ENCODE results near the gene NKAIN1.

DNA sequence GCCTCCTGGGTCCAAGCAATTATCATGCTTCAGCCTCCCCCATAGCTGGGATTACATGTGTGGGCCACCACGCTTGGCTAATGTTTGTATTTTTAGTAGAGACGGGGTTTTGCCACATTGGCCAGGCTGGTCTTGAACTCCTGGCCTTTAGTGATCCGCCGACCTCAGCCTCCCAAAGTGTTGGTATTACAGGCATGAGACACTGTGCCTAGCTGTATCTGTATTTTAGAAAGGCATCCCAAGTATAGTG lies 69.3 kb downstream of the NKAIN1 start:
- TF ChIP-seq, protein P1, sequence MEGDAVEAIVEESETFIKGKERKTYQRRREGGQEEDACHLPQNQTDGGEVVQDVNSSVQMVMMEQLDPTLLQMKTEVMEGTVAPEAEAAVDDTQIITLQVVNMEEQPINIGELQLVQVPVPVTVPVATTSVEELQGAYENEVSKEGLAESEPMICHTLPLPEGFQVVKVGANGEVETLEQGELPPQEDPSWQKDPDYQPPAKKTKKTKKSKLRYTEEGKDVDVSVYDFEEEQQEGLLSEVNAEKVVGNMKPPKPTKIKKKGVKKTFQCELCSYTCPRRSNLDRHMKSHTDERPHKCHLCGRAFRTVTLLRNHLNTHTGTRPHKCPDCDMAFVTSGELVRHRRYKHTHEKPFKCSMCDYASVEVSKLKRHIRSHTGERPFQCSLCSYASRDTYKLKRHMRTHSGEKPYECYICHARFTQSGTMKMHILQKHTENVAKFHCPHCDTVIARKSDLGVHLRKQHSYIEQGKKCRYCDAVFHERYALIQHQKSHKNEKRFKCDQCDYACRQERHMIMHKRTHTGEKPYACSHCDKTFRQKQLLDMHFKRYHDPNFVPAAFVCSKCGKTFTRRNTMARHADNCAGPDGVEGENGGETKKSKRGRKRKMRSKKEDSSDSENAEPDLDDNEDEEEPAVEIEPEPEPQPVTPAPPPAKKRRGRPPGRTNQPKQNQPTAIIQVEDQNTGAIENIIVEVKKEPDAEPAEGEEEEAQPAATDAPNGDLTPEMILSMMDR (IDR thresholded peaks at IDR 0.05): no peak
- TF ChIP-seq POLR2AphosphoS5 (IDR thresholded peaks at IDR 0.05) (no peak), POLR2A (IDR thresholded peaks at IDR 0.05) (no peak)

Data from prostate gland (tissue), 2 donors.